ENCODE measurements around the gene FAM163B.

Gene FAM163B

DNA sequence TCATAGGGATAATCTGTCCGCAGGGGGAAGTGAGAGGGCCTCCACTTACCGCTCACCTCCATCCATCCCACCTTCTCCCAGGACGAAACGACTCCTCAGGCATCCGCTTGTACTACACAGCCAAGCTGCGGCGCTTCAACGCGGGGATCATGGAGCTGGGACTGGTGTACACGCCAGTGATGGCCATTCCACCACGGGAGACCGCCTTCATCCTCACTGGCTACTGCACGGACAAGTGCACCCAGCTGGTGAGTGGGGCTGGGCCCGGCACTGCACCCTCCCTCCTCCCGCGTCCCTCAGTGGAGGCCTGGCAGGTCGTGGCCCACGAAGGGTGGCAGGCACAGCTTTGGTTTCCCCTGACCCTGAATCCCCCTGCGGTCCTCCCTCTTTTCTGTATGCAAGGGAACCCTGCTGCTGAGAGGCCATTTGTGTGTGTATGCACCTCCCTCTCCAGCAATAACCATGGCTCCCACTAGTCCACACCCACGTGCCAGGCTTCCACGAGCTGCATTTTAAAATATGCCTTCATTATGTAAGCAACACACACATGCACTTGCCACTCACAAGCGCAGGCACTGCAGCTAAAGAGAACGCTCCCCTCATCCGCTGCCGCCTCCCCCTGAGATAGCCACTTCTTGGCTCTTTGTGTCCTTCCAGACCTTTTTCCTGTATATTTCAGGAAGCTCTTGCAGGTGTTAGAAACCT lies 38.7 kb upstream of the FAM163B start:
- POLR2A ChIA-PET, result interaction anchor here (0.7 kb wide), 1 partner anchor 75 kb away, joined by 3 read pairs; no protein-coding TSS in a partner anchor
- Histone ChIP-seq H3K27ac (ENCODE audit: extremely low read depth, low read depth, low read length) (no peak overlapping the region), H3K4me3 (ENCODE audit: low read depth, low read length) (no peak overlapping the region), H3K4me1 (ENCODE audit: control insufficient read depth, insufficient read depth, low read length) (no peaks in the 10 kb centered on the region), H3K36me3 (ENCODE audit: control insufficient read depth in 2 of 2, insufficient read depth in 1 of 2, low read length in 2 of 2) (no peaks in the 10 kb centered on the region), H3K9me3 (ENCODE audit: control insufficient read depth, insufficient read depth, low read depth, low read length) (no peaks in the 10 kb centered on the region)
- TF ChIP-seq ZNF704 (tag by site-specific recombination; IDR thresholded peaks at IDR 0.05) (no peak), ZNF585B (tag by site-specific recombination; IDR thresholded peaks at IDR 0.05) (no peak), ZNF221 (tag by site-specific recombination; IDR thresholded peaks at IDR 0.05; ENCODE audit: borderline replicate concordance) (no peak), ZNF510 (tag by site-specific recombination; IDR thresholded peaks at IDR 0.05; ENCODE audit: insufficient replicate concordance) (no peak), EGR2 (tag by site-specific recombination; IDR thresholded peaks at IDR 0.05; ENCODE audit: low read depth) (peak; percentile 35; the same call in 1 of the 2 replicates)
- TF ChIP-seq, protein P1, sequence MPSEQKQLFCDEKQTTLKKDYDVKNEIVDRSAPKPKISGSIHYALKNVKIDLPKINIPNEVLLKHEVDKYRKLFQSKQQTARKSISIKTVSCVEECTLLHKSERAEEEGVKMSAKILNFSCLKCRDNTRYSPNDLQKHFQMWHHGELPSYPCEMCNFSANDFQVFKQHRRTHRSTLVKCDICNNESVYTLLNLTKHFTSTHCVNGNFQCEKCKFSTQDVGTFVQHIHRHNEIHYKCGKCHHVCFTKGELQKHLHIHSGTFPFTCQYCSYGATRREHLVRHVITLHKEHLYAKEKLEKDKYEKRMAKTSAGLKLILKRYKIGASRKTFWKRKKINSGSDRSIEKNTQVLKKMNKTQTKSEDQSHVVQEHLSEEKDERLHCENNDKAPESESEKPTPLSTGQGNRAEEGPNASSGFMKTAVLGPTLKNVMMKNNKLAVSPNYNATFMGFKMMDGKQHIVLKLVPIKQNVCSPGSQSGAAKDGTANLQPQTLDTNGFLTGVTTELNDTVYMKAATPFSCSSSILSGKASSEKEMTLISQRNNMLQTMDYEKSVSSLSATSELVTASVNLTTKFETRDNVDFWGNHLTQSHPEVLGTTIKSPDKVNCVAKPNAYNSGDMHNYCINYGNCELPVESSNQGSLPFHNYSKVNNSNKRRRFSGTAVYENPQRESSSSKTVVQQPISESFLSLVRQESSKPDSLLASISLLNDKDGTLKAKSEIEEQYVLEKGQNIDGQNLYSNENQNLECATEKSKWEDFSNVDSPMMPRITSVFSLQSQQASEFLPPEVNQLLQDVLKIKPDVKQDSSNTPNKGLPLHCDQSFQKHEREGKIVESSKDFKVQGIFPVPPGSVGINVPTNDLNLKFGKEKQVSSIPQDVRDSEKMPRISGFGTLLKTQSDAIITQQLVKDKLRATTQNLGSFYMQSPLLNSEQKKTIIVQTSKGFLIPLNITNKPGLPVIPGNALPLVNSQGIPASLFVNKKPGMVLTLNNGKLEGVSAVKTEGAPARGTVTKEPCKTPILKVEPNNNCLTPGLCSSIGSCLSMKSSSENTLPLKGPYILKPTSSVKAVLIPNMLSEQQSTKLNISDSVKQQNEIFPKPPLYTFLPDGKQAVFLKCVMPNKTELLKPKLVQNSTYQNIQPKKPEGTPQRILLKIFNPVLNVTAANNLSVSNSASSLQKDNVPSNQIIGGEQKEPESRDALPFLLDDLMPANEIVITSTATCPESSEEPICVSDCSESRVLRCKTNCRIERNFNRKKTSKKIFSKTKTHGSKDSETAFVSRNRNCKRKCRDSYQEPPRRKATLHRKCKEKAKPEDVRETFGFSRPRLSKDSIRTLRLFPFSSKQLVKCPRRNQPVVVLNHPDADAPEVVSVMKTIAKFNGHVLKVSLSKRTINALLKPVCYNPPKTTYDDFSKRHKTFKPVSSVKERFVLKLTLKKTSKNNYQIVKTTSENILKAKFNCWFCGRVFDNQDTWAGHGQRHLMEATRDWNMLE (tag by site-specific recombination; conservative IDR thresholded peaks at IDR 0.05; ENCODE audit: low read depth), result no peak
- CTCF ChIA-PET, result interaction anchor here (1.3 kb wide), 1 partner anchor 12 kb away, joined by 3 read pairs; the partner anchor contains the start of gene DBH

- H3K4me1 ChIP-seq (ENCODE audit: control insufficient read depth, insufficient read depth, low read length), result no peaks in the 10 kb centered on the region
- H3K36me3 ChIP-seq (ENCODE audit: control insufficient read depth in 2 of 2, insufficient read depth in 1 of 2, low read length in 2 of 2), result no peaks in the 10 kb centered on the region
- ChIA-PET CTCF (interaction anchor here (1.3 kb wide), 1 partner anchor 11 kb away, joined by 3 read pairs; the partner anchor contains the start of gene DBH), POLR2A (interaction anchor here (0.7 kb wide), 1 partner anchor 75 kb away, joined by 3 read pairs; no protein-coding TSS in a partner anchor)
- TF ChIP-seq SCRT2 (tag by site-specific recombination; IDR thresholded peaks at IDR 0.05) (no peak), ZNF654 (tag by site-specific recombination; IDR thresholded peaks at IDR 0.05; ENCODE audit: low read depth) (no peak), YY1 (tag by site-specific recombination; IDR thresholded peaks at IDR 0.05) (no peak), GLI2 (tag by site-specific recombination; IDR thresholded peaks at IDR 0.05; ENCODE audit: borderline replicate concordance, low read depth) (no peak), ZNF292 (tag by site-specific recombination; IDR thresholded peaks at IDR 0.05; ENCODE audit: borderline replicate concordance, low read depth) (no peak), ZNF23 (tag by site-specific recombination; IDR thresholded peaks at IDR 0.05; ENCODE audit: borderline replicate concordance) (no peak)
- TF ChIP-seq, protein P2, sequence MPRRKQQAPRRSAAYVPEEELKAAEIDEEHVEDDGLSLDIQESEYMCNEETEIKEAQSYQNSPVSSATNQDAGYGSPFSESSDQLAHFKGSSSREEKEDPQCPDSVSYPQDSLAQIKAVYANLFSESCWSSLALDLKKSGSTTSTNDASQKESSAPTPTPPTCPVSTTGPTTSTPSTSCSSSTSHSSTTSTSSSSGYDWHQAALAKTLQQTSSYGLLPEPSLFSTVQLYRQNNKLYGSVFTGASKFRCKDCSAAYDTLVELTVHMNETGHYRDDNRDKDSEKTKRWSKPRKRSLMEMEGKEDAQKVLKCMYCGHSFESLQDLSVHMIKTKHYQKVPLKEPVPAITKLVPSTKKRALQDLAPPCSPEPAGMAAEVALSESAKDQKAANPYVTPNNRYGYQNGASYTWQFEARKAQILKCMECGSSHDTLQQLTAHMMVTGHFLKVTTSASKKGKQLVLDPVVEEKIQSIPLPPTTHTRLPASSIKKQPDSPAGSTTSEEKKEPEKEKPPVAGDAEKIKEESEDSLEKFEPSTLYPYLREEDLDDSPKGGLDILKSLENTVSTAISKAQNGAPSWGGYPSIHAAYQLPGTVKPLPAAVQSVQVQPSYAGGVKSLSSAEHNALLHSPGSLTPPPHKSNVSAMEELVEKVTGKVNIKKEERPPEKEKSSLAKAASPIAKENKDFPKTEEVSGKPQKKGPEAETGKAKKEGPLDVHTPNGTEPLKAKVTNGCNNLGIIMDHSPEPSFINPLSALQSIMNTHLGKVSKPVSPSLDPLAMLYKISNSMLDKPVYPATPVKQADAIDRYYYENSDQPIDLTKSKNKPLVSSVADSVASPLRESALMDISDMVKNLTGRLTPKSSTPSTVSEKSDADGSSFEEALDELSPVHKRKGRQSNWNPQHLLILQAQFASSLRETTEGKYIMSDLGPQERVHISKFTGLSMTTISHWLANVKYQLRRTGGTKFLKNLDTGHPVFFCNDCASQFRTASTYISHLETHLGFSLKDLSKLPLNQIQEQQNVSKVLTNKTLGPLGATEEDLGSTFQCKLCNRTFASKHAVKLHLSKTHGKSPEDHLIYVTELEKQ (tag by site-specific recombination; IDR thresholded peaks at IDR 0.05; ENCODE audit: borderline replicate concordance), result no peak
- TF ChIP-seq, protein P3, sequence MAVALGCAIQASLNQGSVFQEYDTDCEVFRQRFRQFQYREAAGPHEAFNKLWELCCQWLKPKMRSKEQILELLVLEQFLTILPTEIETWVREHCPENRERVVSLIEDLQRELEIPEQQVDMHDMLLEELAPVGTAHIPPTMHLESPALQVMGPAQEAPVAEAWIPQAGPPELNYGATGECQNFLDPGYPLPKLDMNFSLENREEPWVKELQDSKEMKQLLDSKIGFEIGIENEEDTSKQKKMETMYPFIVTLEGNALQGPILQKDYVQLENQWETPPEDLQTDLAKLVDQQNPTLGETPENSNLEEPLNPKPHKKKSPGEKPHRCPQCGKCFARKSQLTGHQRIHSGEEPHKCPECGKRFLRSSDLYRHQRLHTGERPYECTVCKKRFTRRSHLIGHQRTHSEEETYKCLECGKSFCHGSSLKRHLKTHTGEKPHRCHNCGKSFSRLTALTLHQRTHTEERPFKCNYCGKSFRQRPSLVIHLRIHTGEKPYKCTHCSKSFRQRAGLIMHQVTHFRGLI (tag by site-specific recombination; IDR thresholded peaks at IDR 0.05), result no peak
- TF ChIP-seq, protein P1 (tag by site-specific recombination; conservative IDR thresholded peaks at IDR 0.05; ENCODE audit: low read depth), result no peak
- H3K9me3 ChIP-seq (ENCODE audit: control insufficient read depth, insufficient read depth, low read depth, low read length), result no peaks in the 10 kb centered on the region
- no peak overlapping the region for H3K27ac ChIP-seq (ENCODE audit: extremely low read depth, low read depth, low read length)
- no peak overlapping the region for H3K4me3 ChIP-seq (ENCODE audit: low read depth, low read length)
Observed at GRCh38 chr9:133647148-133647547, 38.0 kb upstream of the FAM163B start.
